ENCODE results near the gene OCIAD1.

The OCIAD1 gene

DNA sequence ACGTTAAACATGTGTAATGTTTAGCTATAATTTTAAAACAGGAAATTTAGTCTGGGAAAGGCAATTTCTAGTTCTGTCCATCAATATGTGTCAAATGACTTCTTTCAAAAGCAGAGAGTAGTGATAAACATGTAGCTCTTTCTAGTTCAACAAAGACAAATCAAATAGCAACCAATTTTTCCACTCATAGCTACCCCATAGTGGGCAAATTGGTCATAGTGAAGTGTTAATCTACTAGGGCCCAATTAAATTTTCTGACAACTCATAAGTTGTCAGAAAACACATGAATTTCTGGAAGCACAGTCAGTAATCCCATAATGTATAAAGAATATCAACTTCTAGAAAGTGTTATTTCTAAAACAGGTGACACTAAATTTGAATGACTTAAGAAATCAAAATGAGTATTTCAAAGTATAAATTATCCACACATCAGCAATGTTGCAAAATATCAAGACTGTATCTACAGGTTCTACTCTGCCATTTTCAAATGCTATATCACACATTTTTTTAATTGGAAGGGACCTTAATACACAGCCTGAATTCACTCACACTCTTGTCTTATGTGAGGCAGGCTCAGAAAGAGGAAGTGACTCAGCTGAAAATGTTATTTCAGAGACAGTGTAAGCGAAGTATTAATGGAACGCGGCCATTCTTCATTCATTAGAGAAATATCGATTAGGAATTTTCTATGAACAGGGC lies 68.0 kb downstream of the OCIAD1 start:
- no peak for DNase-seq

DNA sequence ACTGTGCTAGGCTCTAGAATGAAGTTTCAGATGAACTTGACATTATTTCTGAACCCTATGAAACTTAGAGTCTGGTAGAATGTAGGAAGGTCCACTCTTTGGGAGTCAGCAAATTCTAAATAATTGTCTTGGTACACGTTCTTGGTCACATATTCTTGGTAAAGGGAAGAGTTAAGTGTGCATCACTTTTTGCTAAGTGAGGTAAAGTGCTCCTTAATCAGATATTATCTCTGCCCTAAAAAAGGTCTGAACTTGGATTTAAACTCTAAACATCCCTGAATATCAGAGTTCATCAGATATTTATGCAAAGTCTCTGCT lies 68.5 kb downstream of the OCIAD1 start:
- no peak for DNase-seq

DNA sequence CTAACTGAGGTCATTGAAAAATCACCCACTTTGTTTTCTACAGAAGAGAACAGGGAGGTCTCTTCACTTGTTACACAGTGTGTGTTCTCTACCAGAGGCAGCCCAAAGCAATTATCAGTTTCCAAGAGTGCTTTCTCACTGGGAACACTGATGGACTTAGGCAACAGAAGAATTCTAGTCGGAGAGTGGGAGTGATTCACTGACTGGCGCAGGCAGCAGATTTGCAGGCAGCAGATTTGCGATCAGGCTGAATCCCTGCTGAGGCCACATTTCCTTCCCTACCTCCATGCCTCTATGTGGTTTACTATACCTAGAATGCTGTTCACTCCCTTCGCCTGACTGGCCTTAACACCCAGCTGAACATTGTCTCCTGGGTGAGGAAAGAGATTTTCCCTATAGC lies 69.1 kb downstream of the OCIAD1 start:
- no peak for DNase-seq

DNA sequence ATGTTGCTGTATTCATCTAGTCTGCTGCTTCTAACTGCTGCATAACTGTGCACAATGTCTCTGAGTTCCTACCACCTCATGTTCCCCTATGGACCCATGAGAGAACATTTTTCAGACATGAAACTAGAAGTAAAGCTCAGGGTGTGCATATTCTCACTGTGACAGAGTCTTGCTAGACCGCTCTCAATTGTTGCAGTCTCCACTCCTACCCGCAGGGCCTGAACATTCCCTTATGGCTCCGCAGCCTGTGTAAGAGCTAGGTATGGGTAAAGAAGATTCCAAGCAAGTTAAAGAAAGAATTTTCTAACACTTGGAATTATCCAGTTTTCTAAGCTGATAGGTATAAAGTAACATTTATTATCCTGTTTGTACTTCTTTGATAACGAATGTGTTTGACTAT lies 70.3 kb downstream of the OCIAD1 start:
- DNase-seq, result no peak

DNA sequence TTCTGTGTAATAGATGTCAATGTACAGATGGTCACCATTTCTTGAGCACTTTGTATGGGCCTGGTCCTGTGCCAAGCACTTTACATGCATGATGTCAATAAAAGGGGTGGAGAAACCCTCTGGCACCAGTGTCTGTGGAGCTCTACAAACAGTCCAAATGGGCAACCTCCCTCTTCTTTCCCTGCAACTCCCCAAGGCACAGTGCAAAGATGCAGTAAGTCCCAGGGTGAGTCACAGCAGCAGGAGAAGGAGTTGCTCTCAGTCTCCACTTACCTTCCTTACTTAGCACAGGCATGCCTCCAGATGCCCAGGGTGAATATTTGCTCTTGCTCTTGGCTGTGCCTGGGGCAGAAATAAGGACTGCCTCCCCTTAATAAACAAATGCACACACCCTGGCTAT lies 71.4 kb downstream of the OCIAD1 start:
- DNase-seq, result no peak

DNA sequence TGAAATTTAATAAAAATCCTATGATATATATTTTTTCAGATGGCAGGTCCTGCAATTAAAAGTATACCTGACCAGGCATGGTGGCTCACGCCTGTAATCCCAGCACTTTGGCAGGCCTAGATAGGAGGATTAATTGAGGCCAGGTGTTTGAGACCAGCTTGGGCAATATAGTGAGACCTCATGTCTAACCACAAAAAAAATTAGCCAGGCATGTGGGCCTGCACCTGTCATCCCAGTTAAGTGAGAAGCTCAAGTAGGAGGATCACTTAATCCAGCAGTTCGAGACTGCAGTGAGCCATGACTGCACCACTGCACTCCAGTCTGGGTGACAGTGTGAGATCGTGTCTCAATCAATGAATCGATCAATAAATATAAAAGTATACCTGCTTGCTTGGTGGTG lies 73.2 kb downstream of the OCIAD1 start:
- DNase-seq, result no peak

DNA sequence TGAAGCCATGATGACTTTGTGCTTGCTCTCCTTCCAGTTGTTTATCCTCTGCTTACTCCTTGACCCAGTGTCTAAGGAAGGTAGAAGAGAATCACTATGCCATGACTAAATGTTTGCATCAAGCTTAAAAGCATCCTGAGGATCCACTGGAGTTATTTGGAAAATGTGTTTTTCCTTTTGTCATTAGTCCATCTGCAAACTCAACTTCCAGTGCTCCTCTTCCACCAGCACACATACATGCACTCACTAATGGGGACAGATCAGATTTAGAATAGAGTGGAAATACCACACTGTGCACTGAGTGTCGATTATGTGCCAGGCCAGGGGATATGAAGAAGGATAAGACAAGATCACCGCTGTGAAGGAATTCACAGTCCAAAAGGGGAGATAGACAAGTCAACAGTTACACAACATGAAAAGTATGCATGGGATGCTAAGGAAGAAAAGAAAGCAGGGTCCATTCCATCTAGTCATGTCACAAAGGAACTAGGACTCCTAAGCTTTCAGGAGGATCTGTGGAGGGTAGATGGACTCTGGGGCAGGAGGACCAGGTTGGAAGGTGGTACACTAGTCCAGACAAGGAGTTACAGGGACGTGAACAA lies 73.8 kb downstream of the OCIAD1 start:
- no peak for DNase-seq

DNA sequence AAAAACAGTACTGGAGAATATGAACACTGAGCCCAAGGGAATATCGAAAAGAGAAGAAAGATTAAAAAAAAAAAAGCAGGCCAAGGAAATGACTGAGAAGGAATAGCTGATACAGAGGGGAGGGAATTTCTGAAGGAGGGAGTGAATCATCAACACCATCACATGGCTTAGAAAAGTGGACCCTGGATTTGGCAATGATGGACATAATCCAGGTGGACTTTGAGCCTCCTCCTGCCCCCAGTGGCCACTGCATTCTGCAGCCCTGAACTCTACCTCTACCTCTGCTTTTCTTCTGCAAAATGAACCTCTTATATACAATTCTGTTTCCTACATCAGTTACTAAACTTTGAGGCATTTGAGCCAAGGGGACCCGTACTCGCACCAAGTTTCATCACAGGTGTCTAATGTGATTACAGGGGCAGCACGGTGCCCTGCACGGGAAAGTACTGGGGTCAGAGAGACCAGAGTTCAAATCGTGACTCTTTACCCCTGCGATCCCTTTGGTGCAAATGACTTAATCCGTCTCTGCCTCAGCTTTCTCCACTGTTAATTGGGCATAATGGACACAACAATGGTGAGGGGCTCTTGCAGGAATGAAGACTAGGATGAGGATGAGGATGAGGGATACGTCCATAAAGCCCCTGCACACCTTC lies 74.6 kb downstream of the OCIAD1 start:
- no peak for DNase-seq

DNA sequence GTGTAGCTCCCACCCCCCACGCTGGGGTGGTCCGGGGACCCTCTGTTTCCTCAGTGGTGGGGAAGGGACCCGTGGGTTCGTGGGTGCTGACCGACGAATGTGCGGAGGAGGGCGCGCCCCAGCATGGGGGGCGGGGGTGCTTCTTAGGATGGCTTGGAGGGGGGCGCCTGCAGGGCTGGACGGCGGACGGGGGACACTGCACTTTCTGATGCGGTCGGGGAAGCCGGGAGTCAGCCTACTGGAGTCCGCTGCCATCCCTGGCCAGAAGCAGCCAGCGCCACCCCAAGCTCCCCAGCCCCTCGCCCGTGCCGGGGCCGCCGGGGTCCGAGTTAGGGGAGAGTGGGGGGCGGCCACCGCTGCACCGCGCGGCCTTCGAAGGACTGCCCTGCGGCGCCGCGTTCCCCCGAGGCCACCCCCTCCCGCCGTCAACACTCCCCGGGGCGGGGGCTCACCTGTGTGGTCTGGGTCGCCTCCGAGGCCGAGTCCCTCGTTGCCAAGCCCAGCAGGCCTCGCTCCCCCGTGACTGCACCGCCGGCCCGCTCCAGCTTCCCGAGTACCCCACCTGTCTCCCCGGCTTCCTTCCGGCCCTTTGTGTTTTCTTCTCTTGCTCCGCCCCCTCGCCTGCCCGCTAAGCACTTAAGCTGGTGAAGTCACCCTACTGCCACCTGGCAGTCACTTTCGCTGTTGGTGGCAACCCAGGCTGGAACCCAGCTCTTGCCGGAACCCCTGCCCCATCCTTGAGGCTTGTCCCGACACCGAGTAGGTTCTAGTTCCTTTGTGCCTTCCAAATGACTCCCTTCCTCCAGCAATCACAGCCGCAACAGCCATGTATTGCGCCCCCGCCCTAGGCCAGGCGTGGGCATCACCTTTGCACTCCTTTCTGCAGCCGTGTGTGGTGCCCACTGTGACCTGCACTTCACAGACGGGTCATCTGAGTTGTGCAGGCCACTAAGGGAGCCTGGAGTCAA lies 75.6 kb downstream of the OCIAD1 start, which contains the start of gene OCIAD2:
OCIAD2 (minus strand) TSS at position 569 of the 968 bp plus-strand sequence. CDS start 2,225 bp downstream, outside the sequence.
- peak; percentile 85 for DNase-seq

DNA sequence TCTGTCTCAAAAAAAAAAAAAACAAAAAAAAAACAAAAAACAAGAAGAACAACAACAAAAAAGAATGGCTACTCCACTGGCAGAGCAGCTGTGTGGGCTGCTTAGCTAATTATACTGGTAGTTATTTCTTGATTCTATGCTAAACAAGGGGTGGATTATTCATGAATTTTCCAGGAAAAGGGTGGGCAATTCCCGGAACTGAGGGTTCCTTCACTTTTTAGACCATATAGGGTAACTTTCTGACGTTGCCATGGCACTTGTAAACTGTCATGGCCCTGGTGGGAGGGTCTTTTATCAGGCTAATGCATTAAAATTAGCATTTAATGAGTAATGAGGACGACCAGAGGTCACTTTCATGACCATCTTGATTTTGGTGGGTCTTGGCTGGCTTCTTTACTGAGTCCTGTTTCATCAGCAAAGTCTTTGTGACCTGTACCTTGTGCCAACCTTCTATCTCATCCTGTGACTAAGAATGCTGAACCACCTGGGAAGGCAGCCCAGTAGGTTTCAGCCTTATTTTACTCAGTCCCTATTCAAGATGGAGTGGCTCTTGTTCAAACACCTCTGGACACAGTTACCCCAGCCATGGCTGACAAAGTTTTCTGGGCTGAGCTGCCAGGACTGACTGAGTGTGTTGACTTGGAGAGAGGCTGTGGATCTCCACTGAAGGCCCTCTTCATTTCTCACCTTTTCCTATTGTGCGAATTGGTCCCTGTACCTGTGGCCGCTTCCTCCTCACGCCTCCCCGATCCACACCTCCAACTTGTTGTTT lies 77.0 kb downstream of the OCIAD1 start:
- DNase-seq, result no peak

DNA sequence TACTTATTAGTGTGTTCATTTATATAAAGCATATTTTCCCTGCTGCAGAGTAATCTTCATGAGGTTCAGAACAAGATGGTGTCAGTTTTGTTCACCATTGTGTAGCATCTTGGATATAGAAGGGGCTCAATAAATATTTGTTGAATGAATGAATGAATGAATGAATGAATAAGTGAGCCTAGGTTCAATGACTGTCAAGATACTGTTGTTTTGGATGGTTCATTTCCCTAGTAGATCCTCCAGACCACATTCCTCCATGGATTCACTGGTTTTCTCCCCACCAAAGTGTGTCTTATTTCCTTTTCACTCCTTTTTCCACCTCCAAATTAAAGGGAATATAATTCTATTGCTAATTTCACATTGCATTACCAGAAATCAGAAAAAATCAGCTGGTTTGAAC lies 77.8 kb downstream of the OCIAD1 start:
- DNase-seq, result no peak

DNA sequence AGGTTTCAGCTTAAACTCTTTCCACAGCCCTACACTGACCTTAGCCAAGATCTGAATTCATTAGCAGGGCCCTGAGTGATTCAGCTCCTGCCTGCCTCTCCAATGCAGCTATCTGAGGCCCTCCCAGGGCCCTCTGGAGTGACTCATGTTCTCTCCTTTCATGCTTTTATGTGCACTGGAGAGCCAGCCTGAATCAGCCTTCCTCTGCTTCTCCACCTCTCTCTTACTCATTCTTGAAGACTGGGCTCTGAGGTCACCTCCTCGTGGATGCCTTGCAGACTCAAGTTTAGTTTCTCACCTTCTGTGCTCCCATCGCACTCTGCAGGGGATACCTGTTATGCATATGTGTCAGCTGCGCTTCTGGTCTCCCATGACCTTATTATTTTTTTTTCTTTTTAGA lies 78.8 kb downstream of the OCIAD1 start:
- DNase-seq, result peak; percentile 85

DNA sequence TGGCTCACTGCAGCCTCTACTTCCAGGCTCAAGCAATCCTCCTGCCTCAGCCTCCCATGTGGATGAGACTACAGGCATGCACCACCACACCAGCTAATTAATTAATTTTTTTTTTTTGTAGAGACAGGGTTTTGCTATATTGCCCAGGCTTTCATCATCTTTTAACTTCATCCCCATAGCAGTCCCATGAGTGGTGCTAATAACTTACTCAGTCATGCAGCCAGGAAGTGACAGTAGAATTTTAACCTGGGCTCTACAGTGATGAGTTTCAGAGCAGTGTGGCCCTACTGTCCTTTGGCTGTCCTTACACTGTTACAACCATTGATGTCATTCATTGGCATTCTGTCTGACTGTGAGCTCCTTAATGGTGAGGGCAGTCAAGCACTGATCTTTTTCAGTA lies 79.6 kb downstream of the OCIAD1 start:
- no peak for DNase-seq
